GM18498 (cell line): ENCODE data around the gene TLE1.
"Not testable (repeated sequence)": the region's sequence is repeated elsewhere in the genome, so short reads cannot be mapped to it uniquely, and the experiment has no call there.

Experiments used
- ATAC-seq: cut with Tn5 transposase; IDR thresholded peaks from one replicate; pipeline ENCODE4 v1.9.1; 2021; ENCODE audit warnings: mild to moderate bottlenecking, moderate library complexity; ENCODE audit not compliant: unreplicated experiment

TLE1 gene

DNA sequence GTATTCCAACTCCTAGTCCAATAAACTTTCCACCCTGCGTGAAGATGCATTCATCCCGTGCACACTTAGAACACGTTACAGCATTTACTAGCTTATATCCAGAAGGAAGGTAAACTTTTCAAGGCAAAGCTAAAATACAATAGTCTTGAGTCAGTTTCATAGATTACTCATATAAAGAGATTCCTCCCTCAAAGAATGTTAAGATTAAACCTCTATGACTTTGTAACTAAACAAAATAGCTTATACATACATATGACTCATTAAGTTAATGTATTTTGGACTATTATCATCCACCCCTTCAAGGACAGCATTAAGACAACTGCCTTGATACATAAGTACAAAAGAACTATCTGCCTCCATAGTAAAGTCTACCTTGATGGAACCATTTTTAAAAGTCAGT is 36.1 kb downstream of the TLE1 start:
- no peak for ATAC-seq

DNA sequence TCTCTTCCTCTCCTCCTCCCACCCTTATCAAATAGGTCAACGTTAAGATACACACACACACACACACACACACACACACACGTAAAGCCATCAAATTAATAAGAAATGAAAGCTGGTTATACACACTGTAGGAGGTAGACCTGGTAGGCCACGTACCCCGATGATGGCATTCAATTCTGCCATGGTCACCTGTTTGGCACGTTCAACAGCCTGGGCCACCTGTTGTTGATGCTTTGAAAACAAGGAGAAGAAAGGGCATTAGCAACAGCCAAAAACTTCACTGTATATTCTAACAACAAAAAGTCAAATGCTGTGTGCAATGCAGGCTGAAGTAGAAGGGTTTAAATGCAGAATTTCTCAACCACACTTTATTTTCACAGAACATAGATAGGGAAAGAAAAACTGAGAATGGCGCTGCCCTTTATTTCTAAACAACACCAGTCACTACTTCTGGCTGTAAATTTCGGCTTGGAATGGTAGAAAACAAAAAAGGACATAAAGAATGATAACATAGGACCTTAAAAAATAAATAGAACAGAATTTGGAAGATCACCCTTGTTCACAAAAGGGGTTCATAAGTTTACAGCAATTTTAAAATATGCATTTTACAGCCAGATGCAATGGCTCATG is 37.2 kb downstream of the TLE1 start:
- ATAC-seq = no peak

DNA sequence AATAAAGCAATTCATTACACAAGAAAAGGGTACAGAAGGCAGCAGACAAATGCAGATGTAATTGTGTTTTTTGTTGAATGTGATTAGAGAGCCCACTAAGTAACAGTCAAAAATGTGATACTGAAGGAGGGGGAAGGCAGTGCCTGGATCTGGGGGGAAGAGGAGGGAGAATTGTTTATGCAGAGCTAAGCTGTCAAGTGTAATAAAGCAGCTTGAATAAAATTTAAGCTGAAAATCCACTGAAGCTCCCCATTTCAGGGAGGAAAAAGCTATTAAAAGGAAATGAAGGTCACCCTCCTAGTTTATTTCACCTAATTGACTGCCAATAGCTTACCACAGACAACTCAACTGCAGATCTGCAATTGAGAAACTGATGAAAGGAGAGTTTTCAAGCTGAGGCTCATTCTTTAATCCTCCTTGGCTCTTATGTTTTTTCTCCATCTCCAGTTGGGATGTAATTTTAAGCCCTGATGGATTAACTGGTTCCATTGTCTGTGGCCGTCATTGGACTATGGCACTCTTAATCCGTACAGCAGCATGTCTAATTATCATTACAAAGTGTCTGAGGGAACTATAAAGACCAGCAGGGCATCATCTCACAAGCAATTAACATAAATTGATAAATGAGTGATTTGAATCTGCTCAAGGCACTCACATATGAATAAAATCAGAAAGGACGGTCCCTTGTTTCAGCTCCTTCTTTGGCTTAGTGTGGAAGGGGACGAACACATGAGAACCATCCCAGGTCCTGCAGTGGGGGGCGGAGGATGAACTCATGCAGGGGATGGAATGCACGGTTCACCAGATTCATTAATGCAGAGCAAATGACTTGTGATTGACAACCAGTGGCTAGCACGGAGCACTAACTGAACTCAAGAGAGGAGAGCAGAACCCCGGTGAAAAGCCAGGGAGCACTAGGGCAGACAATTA is 38.5 kb downstream of the TLE1 start:
- ATAC-seq = no peak

DNA sequence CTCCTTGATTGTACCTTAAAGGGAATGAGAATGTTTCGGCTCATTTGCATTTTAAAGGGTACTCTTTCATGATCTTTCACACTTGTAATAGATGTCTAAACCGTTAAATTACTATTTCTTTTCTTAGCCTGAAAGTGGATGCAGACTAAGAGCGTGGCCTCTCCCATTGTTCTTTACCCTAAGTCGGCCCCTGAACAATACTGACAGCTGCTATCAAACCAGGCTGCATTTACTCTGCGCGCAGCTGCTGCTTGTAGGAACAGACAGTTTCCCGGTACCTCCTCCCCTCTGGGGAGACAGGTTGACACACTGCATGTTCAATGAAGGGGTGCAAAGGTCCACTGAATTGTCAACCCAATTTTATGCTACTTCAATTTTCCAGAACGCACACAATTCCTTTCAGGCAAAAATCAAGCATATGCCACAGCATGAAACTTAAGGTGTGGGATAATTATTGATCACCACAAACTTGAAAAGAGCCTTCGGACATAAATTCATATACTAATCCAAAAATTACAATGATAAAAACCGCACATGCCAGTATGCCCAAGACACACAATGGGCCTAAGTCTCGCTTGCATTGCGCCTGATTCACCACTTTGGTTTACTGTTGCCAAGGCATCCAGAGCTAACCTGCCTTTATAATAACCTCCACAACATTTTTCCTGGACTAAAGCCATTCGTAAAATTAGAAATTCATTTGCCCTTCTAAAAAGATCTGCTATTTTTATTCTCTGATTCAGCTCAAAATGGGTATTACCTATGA is 39.7 kb downstream of the TLE1 start:
- ATAC-seq = no peak

DNA sequence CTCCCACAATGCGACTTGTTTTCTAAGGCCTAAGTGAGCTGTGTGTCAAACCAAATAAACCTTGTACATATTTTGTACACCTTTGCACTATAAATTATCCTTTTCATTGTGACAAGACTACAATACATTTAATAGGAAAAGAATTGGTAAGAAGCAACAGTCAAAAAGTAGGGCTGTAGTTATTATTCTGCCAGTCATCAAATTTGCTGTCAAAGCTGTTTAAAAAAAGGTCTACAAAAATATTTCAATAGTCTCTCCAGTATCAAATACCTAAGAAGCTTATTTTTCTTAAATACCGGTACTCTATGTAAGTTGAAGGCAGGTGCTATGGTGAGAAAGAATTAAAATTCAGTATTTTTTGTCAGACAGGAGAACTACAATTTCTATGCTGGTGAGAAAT is 40.5 kb downstream of the TLE1 start:
- no peak for ATAC-seq

DNA sequence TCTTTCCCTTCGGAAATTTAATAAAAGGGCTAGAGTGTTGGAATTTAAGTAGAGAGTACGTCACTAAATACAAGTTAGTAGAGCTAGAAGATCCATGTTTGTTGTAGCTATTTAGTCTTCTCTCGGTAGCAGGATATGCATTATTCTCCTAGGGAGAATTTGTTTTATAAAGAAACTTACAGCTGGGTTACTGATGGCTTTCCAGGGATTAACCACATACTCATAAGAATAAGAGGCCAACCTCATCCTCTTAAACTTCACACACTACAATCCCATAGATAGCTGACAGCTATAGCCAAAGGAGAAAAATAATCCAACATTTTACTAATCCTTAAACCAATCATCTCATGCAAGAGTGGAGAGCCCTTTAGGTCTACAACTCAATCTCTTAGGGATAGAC is 43.0 kb downstream of the TLE1 start:
- ATAC-seq = no peak

DNA sequence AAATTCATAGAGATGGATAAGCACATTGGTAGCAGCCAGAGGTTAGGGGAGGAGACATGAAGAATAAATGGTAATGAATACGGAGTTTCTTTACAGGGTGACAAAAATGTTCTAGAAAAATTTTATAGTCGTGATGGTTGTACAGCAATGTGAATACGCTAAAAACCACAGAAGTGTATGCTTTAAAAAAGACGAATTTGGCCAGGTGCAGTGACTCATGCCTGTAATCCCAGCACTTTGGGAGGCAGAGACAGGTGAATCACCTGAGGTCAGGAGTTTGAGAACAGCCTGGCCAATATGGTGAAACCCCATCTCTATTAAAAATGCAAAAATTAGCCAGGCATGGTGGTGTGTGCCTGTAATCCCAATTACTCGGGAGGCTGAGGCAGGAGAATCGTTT is 44.8 kb downstream of the TLE1 start:
- not testable (repeated sequence) for ATAC-seq

DNA sequence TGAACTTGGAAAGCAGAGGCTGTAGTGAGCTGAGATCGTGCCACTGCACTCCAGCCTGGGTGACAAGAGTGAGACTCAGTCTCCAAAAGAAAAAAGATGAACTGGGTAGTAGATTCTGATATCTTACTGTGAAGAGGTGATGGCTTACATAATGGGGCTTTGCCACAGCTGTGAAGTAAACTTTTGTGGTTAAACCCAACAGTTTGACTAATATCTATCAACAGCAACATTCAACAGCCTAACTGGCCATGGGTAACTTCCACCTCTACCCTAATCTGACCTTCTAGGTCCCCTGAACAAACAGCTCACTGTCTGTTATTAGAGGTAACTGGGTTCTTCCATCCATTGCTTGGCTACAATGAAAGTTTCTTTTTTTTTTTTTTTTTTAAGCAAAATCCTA is 52.1 kb downstream of the TLE1 start:
- ATAC-seq = no peak

DNA sequence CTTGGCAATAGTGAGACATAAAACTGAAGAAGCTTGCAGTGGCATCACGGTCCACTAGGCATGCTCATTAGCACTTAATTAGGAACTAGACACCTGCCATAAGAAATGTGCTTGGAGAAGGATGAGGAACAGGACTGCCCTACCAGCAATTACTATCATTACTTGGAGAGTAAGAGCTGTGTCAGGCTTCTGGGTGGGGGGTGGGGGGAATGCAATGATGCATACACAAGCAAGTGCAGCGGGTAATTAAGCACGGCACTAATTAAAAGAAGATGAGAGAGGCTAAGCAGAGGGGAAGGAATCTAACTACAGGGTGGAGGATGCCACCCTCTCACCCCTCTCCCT is 53.1 kb downstream of the TLE1 start:
- no peak for ATAC-seq

DNA sequence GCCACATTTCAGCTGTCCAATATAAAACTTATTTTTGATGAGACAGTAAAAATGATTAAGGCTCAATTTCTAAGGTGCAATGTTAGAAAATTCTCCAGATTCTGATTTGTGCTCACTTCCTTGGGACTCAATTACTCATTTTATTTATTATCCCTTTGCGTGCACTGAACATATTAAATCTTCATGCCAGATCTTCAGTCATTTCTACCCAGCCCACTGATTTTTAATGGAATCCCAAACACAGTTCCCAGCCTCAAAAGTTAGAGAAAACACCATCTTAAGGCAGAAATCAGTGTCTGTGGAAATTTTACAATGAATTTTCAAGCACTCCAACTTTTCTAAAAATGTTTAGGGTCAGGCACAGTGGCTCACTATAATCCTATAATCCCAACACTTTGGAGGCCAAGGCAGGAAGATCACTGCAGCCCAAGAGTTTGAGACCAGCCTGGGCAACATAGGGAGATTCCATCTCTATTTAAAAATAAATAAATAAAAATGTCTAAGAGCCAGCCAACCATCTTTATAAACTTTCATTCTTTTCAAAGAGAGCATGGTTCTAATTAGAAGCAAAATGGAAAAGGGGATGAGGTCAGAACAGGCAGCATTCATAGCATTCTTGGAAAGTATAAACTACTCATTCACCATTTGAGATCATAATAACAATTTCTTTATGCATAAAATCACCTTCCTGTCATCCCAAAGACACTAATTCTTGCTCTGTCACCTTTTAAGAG is 53.7 kb downstream of the TLE1 start:
- no peak for ATAC-seq

DNA sequence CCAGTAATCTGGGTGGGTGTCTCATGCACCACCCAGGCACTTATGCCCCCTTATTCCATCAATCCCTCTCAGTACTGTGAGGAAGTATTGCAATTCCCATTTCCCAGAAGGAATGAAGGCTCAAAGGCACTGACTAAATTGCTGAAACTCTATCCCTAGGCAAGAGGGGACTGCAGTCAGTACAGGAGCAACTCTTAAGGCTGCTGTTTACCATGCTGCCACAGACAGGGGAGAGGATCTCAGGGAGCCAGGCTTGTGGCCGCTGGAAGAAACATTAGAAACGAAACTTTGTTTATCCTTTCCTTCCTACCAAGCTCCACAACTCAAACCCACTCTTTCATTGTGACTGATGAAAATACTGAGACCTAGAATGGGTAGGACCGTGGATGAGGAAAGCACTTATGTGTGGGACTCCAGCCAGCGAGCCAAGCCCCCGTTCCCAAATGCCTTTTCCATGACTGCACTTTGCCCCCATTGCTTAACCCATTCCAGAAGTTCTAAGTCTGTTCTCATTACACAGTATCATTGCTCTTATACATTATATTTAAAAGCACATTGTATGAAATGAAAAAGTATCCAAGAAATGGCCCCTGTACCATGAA is 54.3 kb downstream of the TLE1 start:
- ATAC-seq = no peak

DNA sequence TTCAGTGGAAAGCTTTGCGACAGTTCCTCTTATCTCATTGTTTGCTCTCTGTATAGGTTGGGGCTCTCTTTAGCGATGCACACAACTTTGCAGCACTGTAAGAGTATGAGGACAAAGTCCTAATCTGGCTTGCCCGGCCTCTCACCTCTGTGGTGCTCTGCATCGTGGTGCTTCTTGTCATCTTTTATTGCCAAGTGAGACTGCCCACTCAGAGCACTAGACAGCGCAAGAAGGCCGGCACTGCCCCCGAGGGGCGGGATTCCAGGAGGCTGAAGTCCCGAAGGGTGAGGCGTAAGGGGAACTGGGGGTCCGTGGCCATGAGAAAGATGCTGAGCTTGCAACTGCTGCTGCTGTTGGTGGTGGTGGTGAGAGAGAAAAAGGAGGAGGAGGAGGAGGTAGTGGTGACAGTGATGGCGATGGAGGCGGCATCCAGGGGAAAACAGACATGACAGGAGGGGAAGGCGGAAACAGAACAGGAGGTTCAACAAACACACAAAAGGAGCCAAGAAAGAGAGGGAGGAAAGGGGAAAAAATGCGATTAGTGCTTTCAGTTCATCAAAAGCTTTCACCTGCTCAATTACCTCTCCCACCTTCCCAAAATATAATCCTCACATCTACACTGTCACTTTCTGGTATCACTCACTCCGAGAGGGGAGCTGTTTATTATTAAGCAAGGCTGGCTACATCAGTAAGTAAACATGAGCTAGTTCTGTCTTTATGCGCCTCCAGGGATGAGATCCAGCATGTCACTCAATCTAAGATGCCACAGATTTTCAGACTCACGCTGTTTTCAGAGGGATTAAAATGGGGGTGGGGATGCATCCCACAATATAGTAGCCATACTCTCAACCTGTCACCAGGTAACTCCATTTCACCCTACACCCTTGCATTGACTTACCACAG is 55.1 kb downstream of the TLE1 start:
- ATAC-seq = no peak

DNA sequence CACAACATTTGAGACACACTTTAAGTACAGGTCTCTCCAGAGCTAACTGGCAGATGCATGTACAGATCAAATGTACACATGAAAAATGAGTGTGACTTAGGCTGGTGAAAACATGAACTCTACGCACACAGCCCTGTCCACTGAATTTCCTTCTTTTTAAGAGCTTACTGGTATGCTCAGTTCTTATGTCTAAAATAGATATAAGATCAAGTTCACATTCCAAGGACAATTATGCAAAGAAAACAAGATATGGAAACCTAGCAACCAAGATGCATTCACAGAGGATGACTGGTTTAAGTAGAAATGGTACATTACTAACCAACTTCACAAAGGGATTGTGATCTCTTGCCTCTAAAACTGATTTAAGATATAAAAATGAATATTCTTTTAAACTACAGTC is 56.7 kb downstream of the TLE1 start:
- ATAC-seq = no peak

DNA sequence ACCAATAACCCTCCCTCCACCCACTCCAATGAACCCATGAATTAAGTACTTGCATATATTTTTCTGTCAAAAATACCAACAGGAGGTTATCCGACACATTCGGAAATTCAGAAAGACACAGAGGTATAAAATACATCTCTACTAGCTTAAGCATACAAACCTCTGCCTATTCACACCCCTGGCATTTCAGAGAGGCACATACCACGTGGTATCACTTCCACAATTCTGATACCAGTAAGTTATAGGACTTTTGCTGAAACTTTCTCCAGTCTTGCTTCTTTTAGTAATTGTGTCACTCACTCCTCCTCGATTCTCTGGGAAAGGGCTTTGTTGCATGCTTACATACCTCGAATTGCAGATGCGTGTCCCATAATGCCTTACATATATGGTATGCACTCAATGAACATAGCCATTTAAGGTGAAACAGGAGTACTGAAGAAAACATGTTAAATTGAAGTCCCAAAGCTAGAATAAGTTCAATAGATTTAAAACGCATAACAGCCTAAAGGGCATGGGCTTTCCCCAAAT is 58.1 kb downstream of the TLE1 start:
- ATAC-seq = no peak

DNA sequence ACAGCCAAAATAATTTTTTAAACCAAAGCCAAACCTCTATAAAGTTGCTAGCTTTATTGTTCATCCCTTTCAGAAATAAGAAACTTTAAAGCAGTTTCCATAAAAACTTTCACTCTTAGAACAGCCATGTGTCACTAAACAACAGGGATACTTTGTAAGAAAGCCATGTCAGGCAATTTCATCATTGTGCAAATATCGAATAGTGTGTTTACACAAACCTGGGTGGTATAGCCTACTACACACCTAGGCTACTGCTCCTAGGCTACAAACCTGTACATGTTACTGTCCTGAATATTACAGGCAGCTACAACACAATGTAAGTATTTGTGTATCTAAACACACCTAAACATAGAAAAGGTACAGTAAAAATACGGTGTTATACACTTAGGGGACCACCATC is 59.9 kb downstream of the TLE1 start:
- no peak for ATAC-seq

DNA sequence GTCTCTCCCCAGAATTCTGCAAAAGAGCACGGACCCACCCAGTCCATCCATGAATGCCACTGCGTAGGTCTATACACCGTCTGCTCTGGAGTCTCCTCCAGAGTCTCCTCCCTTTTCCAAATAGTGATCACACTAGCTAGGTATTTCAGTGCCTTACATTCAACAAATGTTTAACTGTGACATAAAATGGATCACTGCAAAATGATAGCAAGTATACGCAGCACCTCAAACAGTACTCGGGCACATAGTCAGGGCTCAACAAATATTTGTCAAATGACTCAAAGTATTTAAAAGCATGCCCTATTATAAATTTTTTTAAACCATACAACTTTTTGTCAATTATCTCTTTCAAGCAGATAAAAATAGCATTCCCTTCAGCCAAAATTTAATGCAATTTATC is 60.5 kb downstream of the TLE1 start:
- no peak for ATAC-seq

DNA sequence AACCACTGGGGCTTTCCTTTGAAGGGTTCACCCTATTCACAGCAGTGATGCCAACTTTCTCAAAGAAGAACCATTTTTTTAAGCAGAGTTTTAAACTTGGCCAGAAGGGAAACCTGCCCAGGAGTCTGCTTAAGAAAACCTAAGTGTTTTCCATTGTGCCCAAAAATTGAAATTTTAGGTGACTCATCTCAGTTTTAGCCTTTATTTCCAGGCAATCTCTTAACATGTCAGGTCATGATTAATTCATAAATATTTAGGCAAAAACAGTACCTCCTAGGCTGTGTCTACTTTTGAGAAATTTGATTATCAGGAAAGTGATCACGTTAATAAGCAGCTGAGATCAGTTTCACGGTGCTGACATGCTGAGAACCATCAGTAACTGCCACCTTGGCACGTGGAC is 61.9 kb downstream of the TLE1 start:
- ATAC-seq = no peak

DNA sequence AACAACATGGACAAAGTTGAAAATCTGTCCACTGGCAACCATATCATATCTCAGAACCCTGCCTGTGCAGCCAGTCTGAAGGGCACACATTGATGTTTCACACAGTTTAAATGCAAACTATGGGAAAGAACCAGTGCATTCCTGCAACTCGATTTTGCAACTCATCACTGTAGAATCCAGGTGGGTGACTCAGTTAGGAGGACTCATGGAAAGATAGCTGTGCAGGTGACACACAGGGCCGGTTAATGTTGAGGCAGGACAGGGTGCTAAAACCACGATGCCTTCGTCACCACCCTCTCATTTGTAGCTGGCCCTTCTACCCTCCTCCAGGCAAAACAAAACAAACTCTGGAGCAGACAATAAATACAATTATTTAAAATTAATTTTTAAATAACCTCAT is 62.8 kb downstream of the TLE1 start:
- no peak for ATAC-seq

DNA sequence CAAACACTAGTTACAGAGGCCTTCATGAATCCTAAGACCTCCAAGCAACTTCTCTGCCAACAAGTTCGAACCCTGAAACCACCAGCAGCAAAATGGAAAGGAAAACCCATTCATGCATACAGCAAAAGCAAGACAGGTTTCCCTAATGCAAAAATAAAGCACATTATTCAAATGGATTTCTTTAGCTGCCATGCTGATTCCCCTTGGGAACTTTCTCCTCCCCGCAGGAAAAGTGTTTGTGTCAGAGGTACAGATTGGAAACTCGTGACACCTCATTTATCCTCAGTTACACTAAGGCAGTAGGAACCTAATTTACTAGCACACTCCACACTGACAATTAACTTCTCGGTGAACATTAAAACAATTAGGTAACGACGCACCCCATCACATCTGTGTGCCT is 63.4 kb downstream of the TLE1 start:
- no peak for ATAC-seq

DNA sequence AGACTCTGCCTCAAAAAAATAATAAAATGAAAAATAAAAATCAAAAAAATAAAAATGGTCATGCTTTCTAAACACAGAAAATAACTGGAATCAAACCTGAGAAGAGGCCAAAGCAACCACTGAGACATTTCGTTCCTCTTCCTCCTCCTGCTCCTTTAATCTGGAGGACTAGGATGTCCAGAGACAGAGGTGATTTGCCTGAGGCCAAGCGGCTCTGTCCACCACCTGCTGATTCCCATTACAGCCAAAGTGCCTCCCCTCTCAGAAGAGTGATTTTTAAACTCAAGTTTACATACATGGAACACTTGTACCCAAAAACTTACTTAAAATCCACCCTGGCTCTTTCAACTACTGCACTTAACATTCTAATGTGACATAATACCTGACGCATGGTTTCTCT is 65.6 kb downstream of the TLE1 start:
- ATAC-seq = no peak
